ENCODE results near the gene SLC7A8.

- TF ChIP-seq CTCF (IDR thresholded peaks at IDR 0.05) (no peak), POLR2A (IDR thresholded peaks at IDR 0.05) (no peak)
Measured at GRCh38 chr14:23164949-23165348, 18.5 kb downstream of the SLC7A8 start.
